Muscle layer of colon (tissue), 2 donors: Measurements from ENCODE around the gene GSTM1.

Source experiments
- H3K27ac ChIP-seq: one replicate; pipeline ENCODE4 v1.7.0; 2013; ENCODE audit warnings: low read depth, mild to moderate bottlenecking, low read length, moderate library complexity
- H3K27me3 ChIP-seq, 2 donors: one replicate each; pipeline ENCODE4 v1.7.0; 2013; ENCODE audit warnings: low read length in 2 of 2, mild to moderate bottlenecking in 2 of 2; ENCODE audit not compliant: insufficient read depth in 2 of 2, control insufficient read depth in 1 of 2
- H3K36me3 ChIP-seq: one replicate; pipeline ENCODE4 v1.7.0; 2013; ENCODE audit warnings: mild to moderate bottlenecking, low read length; ENCODE audit not compliant: insufficient read depth
- H3K4me1 ChIP-seq: one replicate; pipeline ENCODE4 v1.7.0; 2013; ENCODE audit warnings: mild to moderate bottlenecking, low read length; ENCODE audit not compliant: insufficient read depth
- H3K4me3 ChIP-seq, 2 donors: one replicate each; pipeline ENCODE4 v1.7.0; 2013; ENCODE audit warnings: low read length in 2 of 2, low read depth in 1 of 2, mild to moderate bottlenecking in 1 of 2, moderate library complexity in 1 of 2
- H3K9ac ChIP-seq: one replicate; pipeline ENCODE4 v1.7.0; 2013; ENCODE audit warnings: low read length
- H3K9me3 ChIP-seq: one replicate; pipeline ENCODE4 v1.7.0; 2013; ENCODE audit warnings: mild to moderate bottlenecking, low read length
- donor health status: abdominal sarcoma.
- donor health status: Adenocarcinoma of cecum.

Gene GSTM1

DNA sequence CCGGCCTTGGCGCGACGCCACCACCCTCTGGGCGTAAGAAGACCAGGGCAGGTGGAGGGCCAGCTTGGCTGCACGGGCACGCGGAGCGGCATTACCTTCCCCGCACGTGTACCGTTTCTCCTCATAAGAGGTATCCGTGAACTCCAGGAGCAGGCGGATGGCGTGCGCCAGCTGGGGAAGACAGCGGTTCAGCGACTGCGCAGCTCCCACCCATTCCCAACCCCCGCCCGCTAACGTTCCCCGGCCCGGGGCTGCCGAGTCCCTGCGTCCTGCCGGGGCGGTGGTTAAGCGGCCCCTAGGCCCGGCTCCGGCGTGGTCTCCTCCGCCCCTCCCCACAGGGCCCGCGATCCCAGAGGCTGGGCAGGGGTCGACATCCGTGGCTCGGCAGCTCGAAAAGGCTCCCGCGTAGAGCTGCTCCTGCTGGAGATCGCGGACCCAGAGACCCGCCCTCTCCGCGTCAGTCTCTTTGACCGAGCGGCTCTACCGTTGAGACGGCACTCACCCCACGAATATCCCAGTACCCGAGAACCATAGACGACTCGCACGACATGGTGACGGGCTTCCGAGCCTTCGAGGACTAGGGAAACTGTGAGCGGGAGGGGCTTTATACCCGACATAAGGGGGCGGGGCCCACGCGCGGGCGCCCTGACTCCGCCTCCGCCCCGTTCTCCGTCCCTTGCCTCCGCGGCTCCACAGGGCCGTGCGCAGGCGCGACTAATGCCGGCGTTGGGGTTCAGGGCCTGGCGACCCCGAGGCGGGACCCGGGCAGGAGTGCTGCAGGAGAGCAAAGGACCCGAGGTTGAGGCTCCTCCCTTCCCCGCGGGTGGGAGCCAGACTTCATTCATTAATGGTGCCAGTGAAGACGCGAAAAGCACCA, 52.4 kb downstream of the GSTM1 start:
- H3K27ac ChIP-seq = peak overlapping the region; percentile 78
- H3K4me3 ChIP-seq = peak overlapping the region; percentile 80 to 96
- H3K4me1 ChIP-seq = no peaks in the 10 kb centered on the region
- peaks cover 10% of the 10 kb centered on the region for H3K36me3 ChIP-seq
- H3K27me3 ChIP-seq = no peaks in the 10 kb centered on the region
- H3K9me3 ChIP-seq = no peaks in the 10 kb centered on the region
- peak overlapping the region; percentile 42 for H3K9ac ChIP-seq

DNA sequence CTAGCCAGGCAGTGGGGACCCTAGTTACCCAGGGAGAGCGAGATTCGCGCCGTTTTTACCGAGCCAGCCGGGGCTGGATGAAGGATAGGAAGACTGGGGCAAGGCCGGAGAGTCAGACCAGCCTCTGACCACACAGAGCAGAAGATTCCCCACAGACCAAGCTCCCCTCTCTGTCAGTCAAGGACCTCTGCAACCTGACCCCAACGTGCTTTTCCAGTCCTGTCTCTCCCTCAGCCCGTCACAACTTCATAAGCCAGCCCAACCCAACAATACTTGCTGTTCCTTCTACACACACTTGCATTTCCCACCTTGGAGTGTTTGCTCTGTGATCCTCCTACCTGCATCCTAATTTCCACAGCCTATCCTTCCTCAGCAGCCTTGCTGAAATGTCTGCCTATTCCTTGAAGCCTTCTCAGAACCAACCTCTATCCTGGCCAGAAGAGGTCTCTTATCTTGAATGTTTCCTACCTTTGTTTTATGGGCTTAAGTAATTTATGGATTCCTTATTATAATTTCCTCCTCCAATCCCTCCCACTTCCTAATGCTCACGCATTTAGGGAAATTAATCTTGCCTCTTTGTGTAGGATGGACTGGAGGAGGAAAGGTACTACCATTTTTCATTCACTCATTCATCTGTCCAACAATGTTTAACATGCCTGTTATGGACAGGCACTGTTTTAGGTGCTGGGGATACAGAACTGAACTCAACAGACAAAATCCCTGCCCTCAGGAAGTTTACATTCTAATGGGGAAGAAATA, 53.2 kb downstream of the GSTM1 start, which contains the start of gene GSTM3:
GSTM3 (minus strand) TSS at position 424 of the 759 bp plus-strand sequence. CDS start 751 bp downstream, outside the sequence.
- peak within 1 kb of the TSS; percentile 42 for H3K9ac ChIP-seq

More for the DNA sequence above, 53.2 kb downstream of the GSTM1 start, which contains the start of gene GSTM3:
- Histone ChIP-seq H3K4me3 (peak within 1 kb of the TSS; percentile 80 to 96), H3K27ac (peak within 1 kb of the TSS; percentile 78), H3K9me3 (no peaks in the 10 kb centered on the region), H3K27me3 (no peaks in the 10 kb centered on the region), H3K36me3 (peaks cover 10% of the 10 kb centered on the region), H3K4me1 (no peaks in the 10 kb centered on the region)
